HG03175 (cell line): ENCODE results near the gene VPS13C.

Source experiments
- ATAC-seq: cut with Tn5 transposase; IDR thresholded peaks from one replicate; pipeline ENCODE4 v1.9.1; 2021; ENCODE audit warnings: mild to moderate bottlenecking, moderate library complexity; ENCODE audit not compliant: unreplicated experiment

VPS13C gene

DNA sequence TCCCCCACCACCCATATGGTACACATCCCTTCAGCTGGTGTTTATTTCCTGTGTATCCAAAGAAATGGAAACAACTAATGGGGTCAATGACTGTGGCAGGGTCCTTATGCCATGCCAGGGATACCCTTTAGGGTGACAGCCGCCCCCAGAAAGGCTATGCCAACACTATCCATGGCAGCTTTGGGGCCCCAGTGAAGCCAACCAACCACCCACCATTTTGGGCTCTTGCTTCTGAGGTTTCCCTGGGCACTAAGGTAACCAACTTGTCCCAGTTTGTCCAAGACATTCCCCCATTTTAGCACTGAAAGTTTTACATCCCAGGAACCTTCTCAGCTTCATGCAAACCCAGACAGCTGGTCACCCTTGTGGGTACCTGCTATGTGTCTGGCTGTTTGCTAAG lies 233.1 kb downstream of the VPS13C start:
- no peak for ATAC-seq

DNA sequence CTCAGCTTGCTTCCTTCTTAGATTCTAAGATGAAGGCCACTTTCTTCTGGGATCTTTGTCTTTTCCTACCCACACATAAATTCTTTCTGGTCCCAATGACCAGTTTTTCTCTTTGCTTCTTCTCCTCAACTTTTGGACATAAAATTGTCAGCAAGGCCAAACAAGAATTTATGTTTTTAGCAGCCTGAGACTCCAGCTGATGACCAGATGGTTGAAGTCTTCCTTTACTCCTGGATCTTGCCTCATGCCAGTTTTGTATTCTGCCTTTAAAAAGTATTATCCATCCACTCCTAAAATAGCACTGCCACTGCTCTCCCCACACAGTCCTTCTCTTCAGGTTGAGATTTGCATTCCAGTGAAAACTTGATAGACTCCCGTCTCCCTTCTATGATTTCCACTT lies 236.0 kb downstream of the VPS13C start:
- ATAC-seq: no peak

DNA sequence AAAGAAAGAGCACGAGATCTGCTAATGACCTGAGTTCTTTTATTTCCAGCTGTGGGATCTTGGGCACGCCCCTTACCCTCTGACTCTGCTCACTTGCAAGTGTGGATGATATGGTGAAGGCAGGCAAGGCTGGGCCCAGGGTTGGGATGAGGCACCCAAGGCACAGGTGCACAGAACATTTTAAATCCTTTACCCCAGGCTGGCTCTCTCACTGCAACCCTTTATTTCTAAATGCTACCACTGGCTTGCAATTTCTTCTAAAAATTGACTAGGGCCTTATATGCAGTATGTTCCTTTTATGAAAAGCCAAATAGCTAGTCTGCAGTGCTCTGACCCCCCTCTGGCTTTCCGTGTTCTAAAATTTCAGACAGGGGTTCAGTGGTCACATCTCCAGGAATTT lies 237.7 kb downstream of the VPS13C start:
- no peak for ATAC-seq

DNA sequence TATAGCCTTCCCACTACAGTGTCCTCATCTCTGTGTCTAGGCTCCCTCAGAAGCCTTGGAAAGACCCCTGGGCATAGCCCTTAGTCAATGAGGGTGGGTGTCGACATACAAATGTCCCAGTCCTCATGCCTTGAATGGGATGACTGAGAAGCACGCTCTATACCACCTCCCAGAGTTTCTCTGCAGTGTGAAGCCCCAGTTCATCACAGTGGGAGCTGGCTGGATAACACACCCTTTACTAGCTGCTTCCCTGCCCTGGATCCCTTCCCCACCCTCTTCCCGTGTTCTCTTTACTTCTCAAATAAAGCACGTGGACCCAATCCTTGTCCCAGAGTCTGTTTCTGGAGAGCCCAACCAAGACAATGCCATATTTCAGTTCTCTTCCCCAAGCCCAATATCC lies 239.3 kb downstream of the VPS13C start:
- ATAC-seq: no peak

DNA sequence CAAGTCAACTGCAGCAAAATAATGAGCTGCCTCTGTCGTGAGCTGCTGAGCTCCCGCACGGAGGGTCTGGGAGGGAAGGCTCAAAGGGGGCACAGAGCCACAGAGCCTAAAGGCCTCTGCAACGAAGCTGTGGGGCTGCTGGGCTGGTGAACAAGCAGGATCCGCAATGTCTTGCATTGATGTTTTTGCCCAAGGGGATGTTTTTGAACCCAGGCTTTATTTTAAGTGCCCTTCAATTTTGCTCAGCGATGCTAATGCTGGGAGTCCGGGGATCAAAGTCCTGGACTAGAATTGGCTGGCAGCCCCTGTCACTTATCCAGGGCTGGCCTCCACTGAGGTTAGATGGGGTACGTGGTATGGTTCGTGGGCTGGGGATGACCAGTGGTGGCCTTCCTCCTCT lies 240.0 kb downstream of the VPS13C start:
- ATAC-seq: no peak

DNA sequence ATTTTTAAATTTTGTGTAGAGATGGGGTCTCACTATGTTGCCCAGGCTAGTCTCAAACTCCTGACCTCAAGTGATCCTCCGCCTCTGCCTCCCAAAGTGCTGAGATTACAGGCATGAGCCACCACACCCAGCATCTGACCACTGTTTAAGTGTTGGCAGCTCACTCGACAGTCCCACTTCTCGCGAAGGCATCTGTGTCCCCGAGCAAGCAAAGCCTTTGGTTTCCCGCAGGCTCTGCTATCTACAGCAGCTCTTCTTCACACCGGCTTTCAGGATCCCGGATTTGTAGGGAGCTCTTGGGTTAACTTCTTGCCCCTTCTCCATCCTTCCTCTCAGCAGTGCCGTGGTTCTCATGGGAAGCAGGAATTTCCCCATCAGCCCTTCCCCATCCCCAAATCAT lies 240.9 kb downstream of the VPS13C start:
- no peak for ATAC-seq

DNA sequence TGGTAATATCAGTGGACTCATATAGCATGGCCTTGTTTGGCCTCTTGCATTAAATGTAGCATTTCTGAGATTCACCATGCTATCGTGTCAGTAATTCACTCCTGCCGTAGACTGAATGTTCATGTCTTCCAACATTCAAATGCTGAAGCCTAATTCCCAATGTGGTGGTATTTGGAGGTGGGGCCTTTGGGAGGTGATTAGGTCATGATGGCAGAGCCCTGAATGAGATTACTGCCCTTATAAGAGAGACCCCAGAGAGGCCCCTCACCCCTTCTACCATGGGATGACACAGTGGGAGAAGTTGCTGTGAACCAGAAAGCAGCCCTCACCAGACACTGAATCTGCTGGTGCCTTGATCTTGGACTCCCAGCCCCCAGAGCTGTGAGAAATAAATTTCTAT lies 241.4 kb downstream of the VPS13C start:
- no peak for ATAC-seq

DNA sequence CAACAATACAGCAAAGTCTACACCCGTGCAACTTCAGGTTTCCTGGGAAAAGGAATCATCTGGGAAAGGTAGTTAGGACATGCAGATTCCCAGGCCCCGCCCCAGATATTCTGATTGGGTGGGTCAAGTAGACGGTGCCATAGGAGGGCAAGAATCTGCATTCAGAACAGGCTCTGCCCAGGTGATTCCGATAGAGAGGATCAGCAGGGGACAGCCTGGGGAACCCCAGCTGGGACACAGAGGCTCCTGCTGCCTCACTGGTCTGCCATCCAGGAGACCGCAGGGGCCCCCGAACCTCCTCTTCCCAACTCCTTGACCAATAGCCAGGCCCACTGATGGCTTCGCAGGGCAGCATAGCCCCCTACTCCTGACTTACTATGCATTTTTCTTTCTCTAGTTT lies 243.4 kb downstream of the VPS13C start:
- ATAC-seq: no peak

DNA sequence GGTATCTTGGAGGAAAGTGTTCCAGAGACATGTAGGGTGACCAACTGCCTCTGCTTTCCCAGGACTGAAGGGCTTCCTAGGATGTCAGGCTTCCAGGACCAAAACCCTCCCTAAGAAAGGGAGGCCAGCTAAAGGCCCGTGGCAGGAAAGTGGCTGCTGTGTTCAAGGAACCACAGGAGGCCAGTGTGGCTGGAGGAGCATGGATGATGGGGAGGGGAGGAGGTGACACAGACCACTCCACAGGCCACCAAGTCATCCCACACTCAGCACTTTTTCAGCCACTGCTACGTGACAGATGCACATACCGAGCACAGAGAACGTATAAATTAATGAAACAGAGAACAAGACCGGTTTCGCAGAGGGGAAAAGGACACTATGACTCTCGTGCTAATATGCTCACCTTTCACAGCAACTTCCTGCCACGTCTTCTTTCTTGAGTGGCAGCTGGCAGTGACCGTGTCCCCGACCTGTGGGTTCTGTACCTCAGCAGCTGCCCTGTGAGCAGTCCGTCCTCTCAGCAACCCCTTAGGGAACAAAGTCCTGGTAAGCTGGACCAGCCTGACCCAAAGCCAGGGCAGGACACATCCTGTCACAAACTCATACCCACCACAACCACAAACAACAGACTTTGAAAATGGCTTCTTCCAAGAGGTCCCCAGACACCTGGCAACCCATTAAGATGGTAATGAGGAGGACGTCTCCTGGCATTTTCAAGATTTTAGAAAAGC lies 244.7 kb downstream of the VPS13C start:
- no peak for ATAC-seq

DNA sequence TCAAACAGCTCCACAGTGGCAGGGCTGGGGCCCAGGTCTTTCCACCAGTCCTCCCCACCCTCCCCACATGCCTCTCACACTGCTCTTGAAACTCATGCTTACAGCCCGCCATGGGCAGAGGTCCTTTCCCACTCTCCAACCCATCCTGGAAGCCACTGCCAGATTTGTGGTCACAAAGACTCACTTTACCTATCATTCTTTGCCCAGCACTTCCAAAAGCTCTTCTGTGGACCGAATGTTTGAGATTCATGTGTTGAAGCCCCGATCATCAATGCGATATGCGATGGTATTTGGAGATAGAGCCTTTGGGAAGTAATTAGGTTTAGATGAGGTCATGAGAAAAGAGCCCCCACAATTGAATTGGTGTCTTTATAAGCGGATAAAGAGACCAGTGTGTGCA lies 247.8 kb downstream of the VPS13C start:
- no peak for ATAC-seq

DNA sequence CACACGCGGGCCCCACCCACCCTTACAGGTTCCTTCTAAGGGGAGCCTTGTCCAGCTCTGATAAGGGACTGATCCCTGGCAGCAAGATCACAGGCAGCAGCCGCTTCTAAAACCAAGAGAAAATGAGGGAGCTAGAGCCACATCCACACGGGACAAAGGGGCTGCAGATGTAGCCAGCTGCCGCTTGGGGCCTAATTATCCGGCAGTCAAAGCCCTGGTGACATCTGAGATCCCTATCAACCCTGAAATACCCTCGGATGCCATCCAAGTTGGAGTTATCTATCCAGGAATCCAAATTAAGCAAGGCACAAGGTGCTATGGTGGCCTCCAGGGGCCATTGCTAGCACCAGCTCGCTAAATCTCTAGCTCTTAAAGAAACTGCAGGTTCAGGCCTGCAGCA lies 248.3 kb downstream of the VPS13C start:
- no peak for ATAC-seq

DNA sequence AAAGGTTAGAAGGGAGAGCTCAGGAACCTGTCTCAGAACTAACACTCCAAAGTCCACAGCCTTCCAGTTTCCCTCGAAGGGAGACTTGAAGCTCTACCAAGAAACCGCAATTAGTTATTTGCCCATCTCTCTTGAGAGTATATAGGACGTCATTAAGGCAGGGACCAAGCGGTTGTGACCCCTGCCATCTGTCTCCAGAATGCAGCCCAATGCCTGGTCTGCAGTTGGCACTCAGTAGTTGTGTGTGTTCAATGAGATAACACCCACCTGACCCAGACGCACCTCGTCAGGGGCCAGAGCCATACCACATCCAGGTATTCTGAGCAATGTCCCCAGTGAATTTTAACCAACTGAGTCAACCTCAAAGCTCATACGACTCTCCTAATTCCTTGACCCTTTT lies 251.0 kb downstream of the VPS13C start:
- ATAC-seq: no peak

DNA sequence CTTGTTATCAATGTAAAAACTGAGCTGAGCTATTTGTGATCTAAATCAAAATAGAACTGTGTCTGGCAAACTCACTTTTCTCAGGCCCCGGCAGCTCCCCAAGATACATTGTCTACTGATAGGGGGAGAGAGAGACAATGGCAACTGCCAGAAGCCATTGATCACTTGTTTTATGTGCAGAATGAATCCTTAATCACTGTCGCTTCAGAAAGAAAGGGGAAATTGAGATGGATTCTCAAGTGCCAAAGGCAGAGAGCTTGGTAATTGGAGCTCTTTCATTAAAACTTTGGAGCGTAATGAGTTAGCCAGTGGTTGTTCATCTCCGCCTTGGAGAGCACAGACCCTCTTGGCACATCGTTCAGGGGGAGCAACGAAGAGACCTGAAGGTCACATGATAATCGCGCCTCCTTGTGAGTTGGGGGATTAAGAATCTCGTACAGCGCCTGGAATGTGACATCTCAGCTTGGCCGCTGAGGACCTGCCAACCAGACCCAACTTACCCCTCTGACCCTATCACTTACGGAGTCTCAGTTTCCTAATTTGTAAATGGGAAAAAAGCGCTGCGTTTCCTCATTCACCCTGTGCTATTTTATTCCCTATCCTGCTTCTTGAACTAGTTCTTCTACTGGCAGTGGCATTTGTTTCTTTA lies 252.8 kb downstream of the VPS13C start:
- ATAC-seq: no peak
